WTC11 (cell line): ENCODE results near the gene DISC1. TPM values are rescaled to one million over a fixed set of nuclear protein-coding genes. Genes with fewer than 3 reads are reported as not detected.

Source experiments
- ATAC-seq: fragments of 200-7000 bp; cut with Tn5 transposase; 2 replicates; pipeline ENCODE4 v1.10.0; 2021; ENCODE audit warnings: mild to moderate bottlenecking, moderate library complexity
- CTCF ChIA-PET: fragments of 300-600 bp; sonication (Branson Sonifier 250); formaldehyde crosslinking; loops from one replicate; lab custom pipeline; 2021; ENCODE audit warnings: antibody characterized with exemption; lab: Charles Lee
- POLR2A ChIA-PET: fragments of 350-600 bp; sonication (Branson Sonifier 250); formaldehyde crosslinking; loops from one replicate; lab custom pipeline; 2021; ENCODE audit warnings: antibody characterized with exemption; lab: Charles Lee
- DNase-seq: peaks from one replicate; pipeline ENCODE4 v3.0.0; 2021; ENCODE audit warnings: low spot score
- H3K27ac Mint-ChIP-seq: 2 replicates; pipeline ENCODE4 v1.8.0; 2021; ENCODE audit warnings: mixed read lengths
- H3K27me3 Mint-ChIP-seq: 2 replicates; pipeline ENCODE4 v1.8.0; 2021; ENCODE audit warnings: low read depth, mild to moderate bottlenecking, moderate library complexity, mixed read lengths
- H3K36me3 Mint-ChIP-seq: 2 replicates; pipeline ENCODE4 v1.8.0; 2021; ENCODE audit warnings: mixed read lengths
- H3K4me1 Mint-ChIP-seq: 2 replicates; pipeline ENCODE4 v1.8.0; 2022; ENCODE audit warnings: mixed read lengths
- H3K4me3 Mint-ChIP-seq: 2 replicates; pipeline ENCODE4 v1.8.0; 2021; ENCODE audit warnings: mild to moderate bottlenecking, moderate library complexity, mixed read lengths
- H3K9me3 Mint-ChIP-seq: 2 replicates; pipeline ENCODE4 v1.8.0; 2021; ENCODE audit warnings: mixed read lengths
- ATF1 ChIP-seq: sonication (generic); formaldehyde crosslinking; IDR thresholded peaks from 2 replicates; pipeline ENCODE4 v1.8.1; 2023; ENCODE audit warnings: mild to moderate bottlenecking, moderate library complexity, missing genetic modification reagents
- EMX1 ChIP-seq: fragments of 250-450 bp; sonication (Bioruptor Pico); IDR thresholded peaks from 2 replicates; pipeline ENCODE4 v1.8.0; 2021; ENCODE audit warnings: mild to moderate bottlenecking
- GRHL2 ChIP-seq: fragments of 250-450 bp; sonication (Bioruptor Pico); IDR thresholded peaks from 2 replicates; pipeline ENCODE4 v1.8.0; 2022; ENCODE audit warnings: mild to moderate bottlenecking, moderate library complexity; ENCODE audit not compliant: insufficient replicate concordance, severe bottlenecking
- JAZF1 ChIP-seq: fragments of 250-450 bp; sonication (Bioruptor Pico); IDR thresholded peaks from 2 replicates; pipeline ENCODE4 v1.9.0; 2021; ENCODE audit warnings: moderate library complexity, mild to moderate bottlenecking, inconsistent platforms
- MYBL2 ChIP-seq: sonication (generic); formaldehyde crosslinking; IDR thresholded peaks from 2 replicates; pipeline ENCODE4 v1.8.1; 2023; ENCODE audit warnings: mild to moderate bottlenecking, moderate library complexity, missing genetic modification reagents
- NFATC4 ChIP-seq: fragments of 250-450 bp; sonication (Bioruptor Pico); IDR thresholded peaks from 2 replicates; pipeline ENCODE4 v1.9.0; 2021; ENCODE audit warnings: mild to moderate bottlenecking
- NFYB ChIP-seq: sonication (generic); formaldehyde crosslinking; conservative IDR thresholded peaks from 2 replicates; pipeline ENCODE4 v1.8.0; 2022; ENCODE audit warnings: low read depth, missing genetic modification reagents
- PRRX2 ChIP-seq: fragments of 250-450 bp; sonication (Bioruptor Pico); IDR thresholded peaks from 2 replicates; pipeline ENCODE4 v1.8.0; 2021; ENCODE audit warnings: mild to moderate bottlenecking
- RELA ChIP-seq: sonication (generic); formaldehyde crosslinking; IDR thresholded peaks from 2 replicates; pipeline ENCODE4 v1.8.1; 2022; ENCODE audit warnings: missing genetic modification reagents, mild to moderate bottlenecking, borderline replicate concordance
- ZNF263 ChIP-seq: sonication (generic); formaldehyde crosslinking; IDR thresholded peaks from 2 replicates; pipeline ENCODE4 v1.8.1; 2022; ENCODE audit warnings: low read depth, mild to moderate bottlenecking, moderate library complexity, missing genetic modification reagents
- ZNF416 ChIP-seq: fragments of 250-450 bp; sonication (Bioruptor Pico); IDR thresholded peaks from 2 replicates; pipeline ENCODE4 v1.9.0; 2021; ENCODE audit warnings: mild to moderate bottlenecking, inconsistent platforms
- total RNA-seq: library from RNA; stranded (reverse); gene quantifications from 3 replicates; pipeline ENCODE4 v1.2.3, GENCODE V29; 2021
- TF ChIP-seq, protein P1 (sequence below): sonication (generic); formaldehyde crosslinking; IDR thresholded peaks from 2 replicates; pipeline ENCODE4 v1.8.0; 2023; ENCODE audit warnings: mild to moderate bottlenecking, missing genetic modification reagents
- TF ChIP-seq, protein P2 (sequence below): sonication (generic); formaldehyde crosslinking; IDR thresholded peaks from 2 replicates; pipeline ENCODE4 v1.8.0; 2022; ENCODE audit warnings: mild to moderate bottlenecking, missing genetic modification reagents
- TF ChIP-seq, protein P3 (sequence below): fragments of 250-450 bp; sonication (Bioruptor Pico); conservative IDR thresholded peaks from 2 replicates; pipeline ENCODE4 v1.9.0; 2021; ENCODE audit warnings: mild to moderate bottlenecking
- TF ChIP-seq, protein P4 (sequence below): sonication (generic); formaldehyde crosslinking; IDR thresholded peaks from 2 replicates; pipeline ENCODE4 v1.8.0; 2022; ENCODE audit warnings: mild to moderate bottlenecking, missing genetic modification reagents
- TF ChIP-seq, protein P5 (sequence below): sonication (generic); formaldehyde crosslinking; IDR thresholded peaks from 2 replicates; pipeline ENCODE4 v1.8.1; 2022; ENCODE audit warnings: low read depth, mild to moderate bottlenecking, moderate library complexity, missing genetic modification reagents, borderline replicate concordance

DISC1 gene
- total RNA-seq, 1 experiment from 2014 or later, result 5.5 TPM

DNA sequence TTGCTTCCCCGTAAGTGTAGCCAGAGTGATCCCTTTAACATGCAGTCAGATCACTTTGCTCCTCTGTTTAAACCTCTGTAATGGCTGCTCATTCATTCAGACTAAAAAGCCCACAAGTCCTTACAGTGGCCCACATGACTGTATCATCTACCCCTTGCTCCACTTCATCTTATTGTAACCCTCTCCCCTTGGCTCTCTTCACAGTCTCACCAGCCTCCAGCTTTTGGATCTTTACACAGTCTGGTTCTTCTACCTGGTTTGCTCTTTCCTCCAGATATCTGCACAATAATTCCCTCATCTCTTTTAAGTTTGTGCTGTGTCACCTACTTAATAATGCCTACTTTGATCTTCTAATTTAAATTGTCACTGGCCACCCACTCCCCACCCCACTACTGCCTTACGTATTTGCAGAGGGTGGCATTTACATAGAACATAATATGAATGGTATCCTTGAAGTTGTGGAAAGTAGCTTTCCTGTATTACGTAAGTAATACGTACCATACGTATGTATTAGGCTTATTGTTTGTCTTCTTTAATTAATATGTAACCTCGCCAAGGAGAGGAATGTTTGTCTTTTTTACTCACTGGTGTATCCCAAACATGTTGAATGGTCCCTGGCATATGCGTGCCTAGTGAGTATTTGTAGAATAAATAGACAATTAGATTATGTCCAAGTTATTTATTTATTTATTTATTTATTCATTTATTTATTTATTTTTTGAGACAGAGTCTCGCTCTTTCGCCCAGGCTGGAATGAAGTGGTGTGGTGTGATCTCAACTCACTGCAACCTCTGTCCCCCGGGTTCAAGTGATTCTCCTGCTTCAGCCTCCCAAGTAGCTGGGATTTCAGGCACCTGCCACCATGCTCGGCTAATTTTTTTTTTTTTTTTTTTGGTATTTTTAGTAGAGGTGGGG lies 49.5 kb upstream of the DISC1 start (continued):
- TF ChIP-seq GRHL2 (CRISPR knock-in tag) (no peak), JAZF1 (CRISPR knock-in tag) (no peak), ZNF416 (CRISPR knock-in tag) (no peak)

DNA sequence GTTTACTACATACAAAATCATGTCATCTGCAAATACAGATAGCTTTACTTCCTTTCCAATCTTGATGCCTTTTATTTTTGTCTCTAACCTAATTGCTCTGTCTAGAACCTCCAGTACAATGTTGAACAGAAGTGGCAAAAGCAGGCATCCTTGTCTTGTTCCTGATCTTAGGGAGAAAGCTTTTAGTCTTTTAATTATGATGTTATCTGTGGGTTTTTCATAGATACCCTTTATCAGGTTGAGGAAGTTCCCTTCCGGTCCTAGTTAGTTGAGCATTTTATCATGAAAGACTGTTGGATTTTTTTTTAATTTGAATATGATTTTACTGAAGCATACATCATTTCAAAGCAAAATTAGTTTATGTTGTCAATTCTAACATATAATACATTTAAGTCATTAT lies 45.7 kb upstream of the DISC1 start:
- Mint-ChIP-seq H3K4me3 (no peak overlapping the region), H3K9me3 (no peaks in the 10 kb centered on the region), H3K4me1 (no peaks in the 10 kb centered on the region), H3K36me3 (no peaks in the 10 kb centered on the region), H3K27me3 (no peaks in the 10 kb centered on the region), H3K27ac (no peak overlapping the region)
- DNase-seq (no peak), ATAC-seq (no peak)
- ChIA-PET CTCF (no interaction called here), POLR2A (no interaction called here)
- TF ChIP-seq JAZF1 (CRISPR knock-in tag) (no peak), RELA (CRISPR knock-in tag) (no peak), EMX1 (CRISPR knock-in tag) (no peak), ATF1 (CRISPR knock-in tag) (no peak), MYBL2 (CRISPR knock-in tag) (no peak), NFATC4 (CRISPR knock-in tag) (no peak), NFYB (CRISPR knock-in tag) (no peak), ZNF263 (CRISPR knock-in tag) (no peak), PRRX2 (CRISPR knock-in tag) (no peak)
- TF ChIP-seq, protein P1, sequence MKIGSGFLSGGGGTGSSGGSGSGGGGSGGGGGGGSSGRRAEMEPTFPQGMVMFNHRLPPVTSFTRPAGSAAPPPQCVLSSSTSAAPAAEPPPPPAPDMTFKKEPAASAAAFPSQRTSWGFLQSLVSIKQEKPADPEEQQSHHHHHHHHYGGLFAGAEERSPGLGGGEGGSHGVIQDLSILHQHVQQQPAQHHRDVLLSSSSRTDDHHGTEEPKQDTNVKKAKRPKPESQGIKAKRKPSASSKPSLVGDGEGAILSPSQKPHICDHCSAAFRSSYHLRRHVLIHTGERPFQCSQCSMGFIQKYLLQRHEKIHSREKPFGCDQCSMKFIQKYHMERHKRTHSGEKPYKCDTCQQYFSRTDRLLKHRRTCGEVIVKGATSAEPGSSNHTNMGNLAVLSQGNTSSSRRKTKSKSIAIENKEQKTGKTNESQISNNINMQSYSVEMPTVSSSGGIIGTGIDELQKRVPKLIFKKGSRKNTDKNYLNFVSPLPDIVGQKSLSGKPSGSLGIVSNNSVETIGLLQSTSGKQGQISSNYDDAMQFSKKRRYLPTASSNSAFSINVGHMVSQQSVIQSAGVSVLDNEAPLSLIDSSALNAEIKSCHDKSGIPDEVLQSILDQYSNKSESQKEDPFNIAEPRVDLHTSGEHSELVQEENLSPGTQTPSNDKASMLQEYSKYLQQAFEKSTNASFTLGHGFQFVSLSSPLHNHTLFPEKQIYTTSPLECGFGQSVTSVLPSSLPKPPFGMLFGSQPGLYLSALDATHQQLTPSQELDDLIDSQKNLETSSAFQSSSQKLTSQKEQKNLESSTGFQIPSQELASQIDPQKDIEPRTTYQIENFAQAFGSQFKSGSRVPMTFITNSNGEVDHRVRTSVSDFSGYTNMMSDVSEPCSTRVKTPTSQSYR (CRISPR knock-in tag), result no peak
- TF ChIP-seq, protein P2, sequence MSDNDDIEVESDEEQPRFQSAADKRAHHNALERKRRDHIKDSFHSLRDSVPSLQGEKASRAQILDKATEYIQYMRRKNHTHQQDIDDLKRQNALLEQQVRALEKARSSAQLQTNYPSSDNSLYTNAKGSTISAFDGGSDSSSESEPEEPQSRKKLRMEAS, result no peak
- TF ChIP-seq, protein P3, sequence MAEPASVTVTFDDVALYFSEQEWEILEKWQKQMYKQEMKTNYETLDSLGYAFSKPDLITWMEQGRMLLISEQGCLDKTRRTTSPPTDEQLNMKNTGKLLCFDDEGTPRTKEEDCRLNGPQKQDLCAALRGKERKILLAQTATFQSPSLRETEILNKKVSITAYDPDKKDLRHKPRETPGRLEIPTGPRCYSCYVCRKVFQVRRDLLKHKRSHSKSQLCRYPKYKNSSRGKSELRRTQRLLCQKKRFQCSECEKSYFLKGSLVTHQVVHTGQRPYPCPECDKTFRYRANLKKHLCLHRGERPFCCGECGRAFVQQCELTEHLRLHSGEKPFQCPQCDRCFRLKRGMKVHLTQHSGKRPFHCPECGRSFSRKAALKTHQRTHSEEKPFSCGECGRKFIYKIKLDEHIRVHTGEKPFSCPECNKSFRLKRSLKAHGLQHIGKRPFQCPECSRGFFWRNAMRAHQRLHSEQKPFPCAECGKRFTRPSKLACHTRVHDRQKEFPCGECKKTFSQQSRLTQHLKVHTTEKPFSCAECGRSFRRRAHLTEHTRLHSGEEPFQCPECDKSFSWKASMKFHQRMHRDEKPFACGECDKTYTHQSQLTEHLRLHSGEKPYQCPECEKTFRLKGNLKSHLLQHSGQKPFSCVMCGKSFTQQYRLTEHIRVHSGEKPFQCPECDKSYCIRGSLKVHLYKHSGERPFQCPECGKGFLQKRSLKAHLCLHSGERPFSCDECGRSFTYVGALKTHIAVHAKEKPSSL (CRISPR knock-in tag), result no peak
- TF ChIP-seq, protein P4, sequence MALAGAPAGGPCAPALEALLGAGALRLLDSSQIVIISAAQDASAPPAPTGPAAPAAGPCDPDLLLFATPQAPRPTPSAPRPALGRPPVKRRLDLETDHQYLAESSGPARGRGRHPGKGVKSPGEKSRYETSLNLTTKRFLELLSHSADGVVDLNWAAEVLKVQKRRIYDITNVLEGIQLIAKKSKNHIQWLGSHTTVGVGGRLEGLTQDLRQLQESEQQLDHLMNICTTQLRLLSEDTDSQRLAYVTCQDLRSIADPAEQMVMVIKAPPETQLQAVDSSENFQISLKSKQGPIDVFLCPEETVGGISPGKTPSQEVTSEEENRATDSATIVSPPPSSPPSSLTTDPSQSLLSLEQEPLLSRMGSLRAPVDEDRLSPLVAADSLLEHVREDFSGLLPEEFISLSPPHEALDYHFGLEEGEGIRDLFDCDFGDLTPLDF (CRISPR knock-in tag), result no peak
- TF ChIP-seq, protein P5, sequence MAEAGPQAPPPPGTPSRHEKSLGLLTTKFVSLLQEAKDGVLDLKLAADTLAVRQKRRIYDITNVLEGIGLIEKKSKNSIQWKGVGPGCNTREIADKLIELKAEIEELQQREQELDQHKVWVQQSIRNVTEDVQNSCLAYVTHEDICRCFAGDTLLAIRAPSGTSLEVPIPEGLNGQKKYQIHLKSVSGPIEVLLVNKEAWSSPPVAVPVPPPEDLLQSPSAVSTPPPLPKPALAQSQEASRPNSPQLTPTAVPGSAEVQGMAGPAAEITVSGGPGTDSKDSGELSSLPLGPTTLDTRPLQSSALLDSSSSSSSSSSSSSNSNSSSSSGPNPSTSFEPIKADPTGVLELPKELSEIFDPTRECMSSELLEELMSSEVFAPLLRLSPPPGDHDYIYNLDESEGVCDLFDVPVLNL (CRISPR knock-in tag), result no peak
